ENCODE results near the gene ZCCHC3. TPM values are rescaled to one million over a fixed set of nuclear protein-coding genes. Genes with fewer than 3 reads are reported as not detected.

ZCCHC3 gene
- total RNA-seq, 2 donors from 2014 or later = 16.3 to 27.0 TPM

DNA sequence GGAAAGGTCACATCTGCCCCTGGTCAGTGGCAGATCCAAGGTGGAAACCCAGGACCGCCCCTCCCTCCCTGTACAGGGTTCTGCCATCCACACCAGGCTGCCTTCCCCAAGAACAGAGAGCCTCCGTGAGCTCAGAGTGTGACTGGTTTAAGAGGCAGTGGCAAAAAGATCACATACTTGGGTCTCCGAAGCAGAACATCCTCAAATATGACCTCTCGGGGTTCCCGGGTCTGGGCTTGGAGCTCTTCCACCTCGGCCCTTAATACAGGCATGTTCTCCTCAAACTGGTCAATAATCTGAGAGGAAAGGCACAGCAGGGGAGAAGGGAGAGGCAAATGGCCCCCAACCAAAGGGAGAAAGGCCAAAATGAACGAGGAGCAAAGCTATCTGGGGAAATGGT, 21.6 kb upstream of the ZCCHC3 start:
- Histone ChIP-seq H3K9me3 (no peaks in the 10 kb centered on the region), H3K27ac (no peak overlapping the region), H3K4me3 (no peak overlapping the region), H3K27me3 (replicated peaks; ENCODE audit: insufficient read depth) (no peaks in the 10 kb centered on the region), H3K4me1 (replicated peaks) (no peaks in the 10 kb centered on the region), H3K36me3 (no peaks in the 10 kb centered on the region)
- TF ChIP-seq POLR2A (IDR thresholded peaks at IDR 0.05) (no peak), POLR2AphosphoS5 (IDR thresholded peaks at IDR 0.05) (no peak)
- TF ChIP-seq, protein P1, sequence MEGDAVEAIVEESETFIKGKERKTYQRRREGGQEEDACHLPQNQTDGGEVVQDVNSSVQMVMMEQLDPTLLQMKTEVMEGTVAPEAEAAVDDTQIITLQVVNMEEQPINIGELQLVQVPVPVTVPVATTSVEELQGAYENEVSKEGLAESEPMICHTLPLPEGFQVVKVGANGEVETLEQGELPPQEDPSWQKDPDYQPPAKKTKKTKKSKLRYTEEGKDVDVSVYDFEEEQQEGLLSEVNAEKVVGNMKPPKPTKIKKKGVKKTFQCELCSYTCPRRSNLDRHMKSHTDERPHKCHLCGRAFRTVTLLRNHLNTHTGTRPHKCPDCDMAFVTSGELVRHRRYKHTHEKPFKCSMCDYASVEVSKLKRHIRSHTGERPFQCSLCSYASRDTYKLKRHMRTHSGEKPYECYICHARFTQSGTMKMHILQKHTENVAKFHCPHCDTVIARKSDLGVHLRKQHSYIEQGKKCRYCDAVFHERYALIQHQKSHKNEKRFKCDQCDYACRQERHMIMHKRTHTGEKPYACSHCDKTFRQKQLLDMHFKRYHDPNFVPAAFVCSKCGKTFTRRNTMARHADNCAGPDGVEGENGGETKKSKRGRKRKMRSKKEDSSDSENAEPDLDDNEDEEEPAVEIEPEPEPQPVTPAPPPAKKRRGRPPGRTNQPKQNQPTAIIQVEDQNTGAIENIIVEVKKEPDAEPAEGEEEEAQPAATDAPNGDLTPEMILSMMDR (IDR thresholded peaks at IDR 0.05) = no peak
- WGBS = 93% methylated on average over 7 of the region's 7 CpGs
- no peak for DNase-seq (ENCODE audit: low spot score)
- intact Hi-C loops (cut with DNase I) = no loop called here

DNA sequence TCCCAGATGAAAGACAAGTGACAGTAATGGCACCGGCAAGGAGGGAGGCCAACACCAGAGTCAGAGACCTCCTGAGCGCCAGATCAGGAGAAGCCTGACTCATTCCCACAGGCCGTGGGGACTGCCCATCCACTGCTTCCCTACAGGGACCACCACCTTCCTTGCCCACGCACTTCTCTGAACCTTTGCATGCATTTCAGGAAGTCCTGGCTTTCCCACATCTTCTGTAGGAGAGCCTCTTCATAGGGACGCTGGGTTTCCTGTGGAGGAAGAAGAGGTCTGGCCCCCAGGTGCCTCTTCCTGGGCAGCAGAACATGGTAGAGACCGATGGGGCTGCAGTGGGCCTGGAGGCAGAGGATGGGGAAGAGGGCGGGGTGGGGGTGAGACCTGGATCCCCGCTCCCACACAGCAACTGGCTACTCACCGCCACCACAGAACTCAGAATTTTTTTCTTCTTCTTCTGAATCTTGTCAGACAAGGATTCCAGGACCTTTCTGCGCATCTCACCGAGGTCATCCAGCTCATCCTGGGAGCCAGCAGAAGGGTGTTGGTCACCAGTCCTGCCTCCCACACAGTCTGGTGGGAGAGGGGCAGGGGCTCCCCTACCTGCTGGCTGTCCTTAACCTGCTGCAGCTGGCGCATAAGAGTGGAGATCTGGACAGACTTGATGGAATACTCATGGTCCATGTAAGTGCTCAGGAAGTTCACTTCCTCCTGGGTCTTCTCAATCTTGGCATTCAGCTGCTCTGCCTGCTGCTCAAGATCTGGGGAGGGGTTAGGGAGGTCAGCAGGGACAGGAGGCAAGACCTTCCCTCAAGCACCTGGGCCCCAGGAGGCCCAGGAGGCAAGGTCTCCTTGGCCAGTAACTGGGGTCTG, 20.5 kb upstream of the ZCCHC3 start:
- intact Hi-C loops (cut with DNase I) = no loop called here
- no peak for TF ChIP-seq POLR2A (IDR thresholded peaks at IDR 0.05)
- TF ChIP-seq POLR2AphosphoS5 (IDR thresholded peaks at IDR 0.05) = no peak
- TF ChIP-seq, protein P1 (IDR thresholded peaks at IDR 0.05) = no peak
- 92% methylated on average over 11 of the region's 12 CpGs for WGBS
- Histone ChIP-seq H3K36me3 (no peaks in the 10 kb centered on the region), H3K4me1 (replicated peaks) (no peaks in the 10 kb centered on the region), H3K9me3 (no peaks in the 10 kb centered on the region), H3K4me3 (no peak overlapping the region), H3K27me3 (replicated peaks; ENCODE audit: insufficient read depth) (no peaks in the 10 kb centered on the region), H3K27ac (no peak overlapping the region)
- DNase-seq (ENCODE audit: low spot score) = no peak

DNA sequence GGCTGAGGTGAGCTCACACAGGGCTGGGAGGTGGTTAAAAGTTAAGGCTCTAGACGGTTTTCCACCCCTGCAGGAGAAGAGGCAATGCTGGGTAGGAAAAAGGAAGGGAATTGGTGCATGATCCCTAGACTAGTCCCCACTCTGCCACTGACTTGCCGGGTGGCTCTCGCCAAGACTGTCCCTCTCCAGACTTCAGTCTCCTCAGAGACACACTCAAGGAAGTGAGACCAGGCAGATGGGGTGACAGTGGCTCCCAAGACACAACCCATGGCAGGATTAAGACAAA, 19.9 kb upstream of the ZCCHC3 start:
- WGBS = 68% methylated on average over 3 of the region's 3 CpGs
- intact Hi-C loops (cut with DNase I) = no loop called here
- H3K27ac ChIP-seq = no peak overlapping the region
- DNase-seq (ENCODE audit: low spot score) = no peak
- TF ChIP-seq, protein P1 (IDR thresholded peaks at IDR 0.05) = no peak
- TF ChIP-seq POLR2A (IDR thresholded peaks at IDR 0.05) (no peak), POLR2AphosphoS5 (IDR thresholded peaks at IDR 0.05) (no peak)
- no peaks in the 10 kb centered on the region for H3K27me3 ChIP-seq (replicated peaks; ENCODE audit: insufficient read depth)
- no peaks in the 10 kb centered on the region for H3K36me3 ChIP-seq
- no peaks in the 10 kb centered on the region for H3K4me1 ChIP-seq (replicated peaks)
- no peaks in the 10 kb centered on the region for H3K9me3 ChIP-seq
- H3K4me3 ChIP-seq = no peak overlapping the region

DNA sequence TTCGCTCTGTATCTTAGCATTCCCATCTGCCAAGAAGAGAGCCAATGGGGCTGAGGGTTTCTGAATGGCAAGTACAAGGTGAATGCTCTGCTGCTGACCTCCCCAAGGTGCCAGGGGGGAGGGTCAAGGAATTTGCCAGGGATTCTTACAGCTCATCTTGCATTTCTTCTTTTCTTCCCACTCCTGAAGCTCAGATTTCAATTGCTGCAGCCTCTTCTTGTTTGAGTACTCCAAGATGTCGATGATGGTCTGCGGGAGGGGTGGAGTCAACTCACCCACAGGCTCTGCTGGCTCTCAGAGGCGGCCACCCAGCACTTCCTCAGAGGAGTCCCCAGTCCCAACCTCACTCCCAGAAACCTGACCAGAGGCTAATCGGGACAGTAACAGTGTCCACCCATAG, 19.2 kb upstream of the ZCCHC3 start:
- no peak for TF ChIP-seq POLR2AphosphoS5 (IDR thresholded peaks at IDR 0.05)
- no peak for TF ChIP-seq POLR2A (IDR thresholded peaks at IDR 0.05)
- TF ChIP-seq, protein P1 (IDR thresholded peaks at IDR 0.05) = no peak
- intact Hi-C loops (cut with DNase I) = no loop called here
- 78% methylated on average over 5 of the region's 5 CpGs for WGBS
- no peaks in the 10 kb centered on the region for H3K36me3 ChIP-seq
- no peaks in the 10 kb centered on the region for H3K9me3 ChIP-seq
- no peak overlapping the region for H3K4me3 ChIP-seq
- H3K4me1 ChIP-seq (replicated peaks) = no peaks in the 10 kb centered on the region
- no peak for DNase-seq (ENCODE audit: low spot score)
- no peak overlapping the region for H3K27ac ChIP-seq
- H3K27me3 ChIP-seq (replicated peaks; ENCODE audit: insufficient read depth) = no peaks in the 10 kb centered on the region
